ENCODE results near the gene RNF144A.
"Not testable (repeated sequence)": the region's sequence is repeated elsewhere in the genome, so short reads cannot be mapped to it uniquely, and the experiment has no call there.

DNA sequence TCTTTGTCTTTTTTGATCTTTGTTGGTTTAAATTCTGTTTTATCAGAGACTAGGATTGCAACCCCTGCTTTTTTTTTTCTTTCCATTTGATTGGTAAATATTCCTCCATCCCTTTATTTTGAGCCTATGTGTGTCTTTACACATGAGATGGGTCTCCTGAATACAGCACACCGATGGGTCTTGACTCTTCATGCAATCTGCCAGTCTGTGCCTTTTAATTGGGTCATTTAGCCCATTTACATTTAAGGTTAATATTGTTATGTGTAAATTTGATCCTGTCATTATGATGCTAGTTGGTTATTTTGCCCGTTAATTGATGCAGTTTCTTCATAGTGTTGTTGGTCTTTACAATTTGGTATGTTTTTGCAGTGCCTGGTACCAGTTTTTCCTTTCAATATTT, 14.6 kb upstream of the RNF144A start:
- TF ChIP-seq, protein P1, sequence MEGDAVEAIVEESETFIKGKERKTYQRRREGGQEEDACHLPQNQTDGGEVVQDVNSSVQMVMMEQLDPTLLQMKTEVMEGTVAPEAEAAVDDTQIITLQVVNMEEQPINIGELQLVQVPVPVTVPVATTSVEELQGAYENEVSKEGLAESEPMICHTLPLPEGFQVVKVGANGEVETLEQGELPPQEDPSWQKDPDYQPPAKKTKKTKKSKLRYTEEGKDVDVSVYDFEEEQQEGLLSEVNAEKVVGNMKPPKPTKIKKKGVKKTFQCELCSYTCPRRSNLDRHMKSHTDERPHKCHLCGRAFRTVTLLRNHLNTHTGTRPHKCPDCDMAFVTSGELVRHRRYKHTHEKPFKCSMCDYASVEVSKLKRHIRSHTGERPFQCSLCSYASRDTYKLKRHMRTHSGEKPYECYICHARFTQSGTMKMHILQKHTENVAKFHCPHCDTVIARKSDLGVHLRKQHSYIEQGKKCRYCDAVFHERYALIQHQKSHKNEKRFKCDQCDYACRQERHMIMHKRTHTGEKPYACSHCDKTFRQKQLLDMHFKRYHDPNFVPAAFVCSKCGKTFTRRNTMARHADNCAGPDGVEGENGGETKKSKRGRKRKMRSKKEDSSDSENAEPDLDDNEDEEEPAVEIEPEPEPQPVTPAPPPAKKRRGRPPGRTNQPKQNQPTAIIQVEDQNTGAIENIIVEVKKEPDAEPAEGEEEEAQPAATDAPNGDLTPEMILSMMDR (IDR thresholded peaks at IDR 0.05): not testable (repeated sequence)
- TF ChIP-seq POLR2A (IDR thresholded peaks at IDR 0.05): not testable (repeated sequence)
